Measurements from ENCODE around the gene PAX8.

The PAX8 gene

DNA sequence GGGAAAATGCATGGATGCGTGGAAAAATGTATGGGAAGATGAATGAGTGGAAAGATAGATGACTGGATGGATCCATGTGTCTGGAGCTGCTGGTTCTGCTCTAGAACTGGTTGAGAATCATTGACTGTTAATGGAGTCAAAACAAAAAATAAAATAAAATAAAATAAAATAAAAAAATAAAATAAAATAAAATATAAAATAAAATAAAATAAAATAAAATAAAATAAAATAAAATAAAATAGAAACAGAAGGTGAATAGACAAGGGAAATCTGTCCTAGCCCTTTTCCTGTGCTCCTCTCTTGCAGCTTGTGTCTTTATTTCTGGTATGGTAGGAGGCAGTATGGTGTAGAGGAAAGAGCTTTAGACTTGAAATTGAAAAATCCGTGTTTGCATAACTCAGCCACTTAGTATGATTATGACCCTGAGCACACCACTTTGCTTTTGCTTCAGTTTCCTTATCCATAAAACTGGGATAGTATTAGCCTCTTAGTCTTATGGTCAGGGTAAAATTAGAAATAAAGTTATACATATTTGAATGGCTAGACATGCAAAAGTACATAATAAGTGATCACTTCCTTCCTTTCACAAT is 54.0 kb downstream of the PAX8 start:
- no peak for DNase-seq (ENCODE audit: extremely low read depth in 1 of 2, low read depth in 1 of 2)

DNA sequence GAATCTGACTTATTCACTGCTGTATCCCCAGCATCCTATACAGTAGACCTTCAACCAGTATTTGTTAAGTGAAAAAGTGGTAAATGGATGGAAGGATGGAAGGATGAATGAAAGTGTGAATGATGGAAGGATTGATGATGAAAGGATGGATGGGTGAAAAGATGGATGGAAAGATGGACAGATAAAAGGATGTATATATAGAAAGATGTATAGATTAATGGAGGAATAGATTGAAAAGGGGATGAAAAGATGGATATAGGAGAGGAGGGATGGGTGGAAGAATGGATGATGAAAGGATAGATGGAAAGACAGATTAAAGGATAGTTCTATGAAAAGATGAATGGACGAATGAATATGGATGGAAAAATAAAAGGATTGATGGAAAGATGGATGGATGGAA is 54.9 kb downstream of the PAX8 start:
- no peak for DNase-seq (ENCODE audit: extremely low read depth in 1 of 2, low read depth in 1 of 2)

DNA sequence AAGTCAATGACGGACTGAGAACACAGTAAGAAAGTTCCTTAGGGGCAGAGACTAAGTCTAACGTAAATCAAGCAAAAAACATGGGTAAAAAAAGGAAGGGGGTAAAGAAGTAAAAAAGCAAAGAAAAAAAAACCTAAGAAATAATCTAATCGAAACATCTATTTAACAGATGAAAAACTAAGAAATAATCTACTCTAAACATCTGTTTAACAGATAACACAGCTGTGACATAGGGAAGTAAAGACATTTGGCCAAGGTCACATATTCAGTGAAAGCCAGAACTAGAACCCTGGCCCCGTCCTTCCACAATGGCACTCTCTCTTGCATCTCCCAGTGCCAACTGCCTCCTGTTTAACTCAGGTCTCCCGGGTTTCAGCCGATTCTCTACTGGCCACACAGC is 56.9 kb downstream of the PAX8 start:
- DNase-seq (ENCODE audit: extremely low read depth in 1 of 2, low read depth in 1 of 2), result no peak

DNA sequence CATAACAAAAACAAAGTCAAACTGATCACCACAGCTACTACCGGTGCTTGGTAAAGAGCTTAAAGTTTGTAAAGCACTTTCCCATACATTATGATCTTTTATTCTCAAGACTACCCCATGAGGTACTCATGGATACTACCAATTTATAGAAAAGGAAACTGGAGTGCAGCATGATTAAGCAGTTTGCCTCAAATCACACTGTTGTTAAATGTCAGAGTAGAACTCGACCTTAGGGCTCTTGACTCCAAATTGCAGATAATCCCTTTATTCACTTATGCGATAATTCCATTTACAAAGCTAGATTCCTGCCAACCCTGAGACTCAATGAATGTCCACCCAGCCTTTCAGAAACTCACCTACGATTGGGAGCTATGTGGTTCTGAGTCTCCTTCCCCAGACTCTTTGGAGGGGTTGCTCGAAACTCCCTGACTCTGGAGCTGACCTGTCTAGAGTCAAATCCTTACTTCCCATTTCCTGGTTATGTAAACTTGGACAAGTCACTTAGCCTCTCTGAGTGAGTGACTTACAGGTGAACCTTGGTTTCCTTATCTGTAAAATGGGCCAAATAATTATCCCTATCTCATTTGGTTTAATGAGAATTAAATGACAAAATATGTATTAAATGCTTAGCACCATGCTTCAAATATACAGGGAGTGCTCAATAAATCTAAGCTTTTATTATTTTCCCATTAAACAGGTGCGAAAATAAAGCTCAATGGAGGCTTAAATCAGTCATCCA is 57.6 kb downstream of the PAX8 start:
- no peak for DNase-seq (ENCODE audit: extremely low read depth in 1 of 2, low read depth in 1 of 2)

GRCh38 chr2:113219889-113220641 is 58.7 kb downstream of the PAX8 start:
- no peak for DNase-seq (ENCODE audit: extremely low read depth in 1 of 2, low read depth in 1 of 2)

GRCh38 chr2:113219525-113219888 is 59.2 kb downstream of the PAX8 start:
- DNase-seq (ENCODE audit: extremely low read depth in 1 of 2, low read depth in 1 of 2), result no peak

DNA sequence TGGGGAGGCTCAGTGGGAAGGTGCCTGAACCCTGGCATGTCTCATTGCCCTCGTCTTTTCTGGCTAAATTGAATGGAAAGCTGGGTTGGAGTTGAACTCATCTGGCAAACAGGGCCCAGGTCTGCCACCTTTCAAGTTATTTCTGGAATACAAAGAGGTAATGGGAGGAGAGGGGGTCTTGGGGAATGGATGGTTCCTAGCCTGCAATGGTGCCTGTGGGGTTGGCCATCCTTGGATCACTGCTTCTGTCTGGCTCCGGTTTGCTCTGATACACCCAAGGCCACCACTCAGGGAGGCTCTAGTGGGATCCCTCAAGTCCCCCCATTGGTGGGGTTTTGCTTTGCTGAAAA is 59.7 kb downstream of the PAX8 start:
- DNase-seq (ENCODE audit: extremely low read depth in 1 of 2, low read depth in 1 of 2), result no peak

DNA sequence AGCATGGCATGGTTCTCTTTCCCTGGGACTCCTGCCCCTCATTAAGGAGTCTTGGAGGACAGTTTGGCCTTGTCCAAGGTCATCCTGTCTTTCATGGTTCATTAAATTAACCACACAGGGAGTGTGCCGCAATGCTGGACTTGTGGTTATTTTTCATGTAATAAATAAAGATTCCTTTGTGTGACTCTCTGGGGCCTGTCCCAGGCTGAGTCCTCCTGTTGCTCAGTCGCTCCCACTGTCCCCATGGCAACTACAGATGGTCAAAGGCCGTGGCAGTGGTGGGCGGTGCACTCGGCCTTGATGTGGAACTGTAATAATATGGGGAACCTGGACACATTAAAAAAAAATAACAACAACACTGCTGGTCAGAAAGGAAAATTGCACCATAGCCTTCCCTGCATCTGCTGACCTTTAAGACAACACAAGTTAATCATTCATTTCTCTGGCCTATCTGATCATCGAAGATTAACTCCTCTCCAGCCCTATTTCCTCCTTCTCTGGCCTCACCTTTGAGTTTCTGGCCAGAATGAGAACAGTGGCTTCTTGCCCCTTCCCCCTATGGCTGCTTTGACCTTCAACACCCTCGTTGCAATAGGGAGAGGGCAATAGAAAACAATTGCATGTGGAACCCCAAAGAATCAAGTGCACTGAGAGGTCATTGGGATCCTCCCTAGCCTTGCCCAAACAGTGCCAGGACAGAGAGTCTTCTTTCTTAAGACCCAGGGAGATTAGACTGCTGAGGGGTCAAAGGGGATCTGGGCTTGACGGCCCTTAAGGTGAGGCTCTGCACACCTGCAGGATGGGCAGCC is 60.2 kb downstream of the PAX8 start:
- no peak for DNase-seq (ENCODE audit: extremely low read depth in 1 of 2, low read depth in 1 of 2)

DNA sequence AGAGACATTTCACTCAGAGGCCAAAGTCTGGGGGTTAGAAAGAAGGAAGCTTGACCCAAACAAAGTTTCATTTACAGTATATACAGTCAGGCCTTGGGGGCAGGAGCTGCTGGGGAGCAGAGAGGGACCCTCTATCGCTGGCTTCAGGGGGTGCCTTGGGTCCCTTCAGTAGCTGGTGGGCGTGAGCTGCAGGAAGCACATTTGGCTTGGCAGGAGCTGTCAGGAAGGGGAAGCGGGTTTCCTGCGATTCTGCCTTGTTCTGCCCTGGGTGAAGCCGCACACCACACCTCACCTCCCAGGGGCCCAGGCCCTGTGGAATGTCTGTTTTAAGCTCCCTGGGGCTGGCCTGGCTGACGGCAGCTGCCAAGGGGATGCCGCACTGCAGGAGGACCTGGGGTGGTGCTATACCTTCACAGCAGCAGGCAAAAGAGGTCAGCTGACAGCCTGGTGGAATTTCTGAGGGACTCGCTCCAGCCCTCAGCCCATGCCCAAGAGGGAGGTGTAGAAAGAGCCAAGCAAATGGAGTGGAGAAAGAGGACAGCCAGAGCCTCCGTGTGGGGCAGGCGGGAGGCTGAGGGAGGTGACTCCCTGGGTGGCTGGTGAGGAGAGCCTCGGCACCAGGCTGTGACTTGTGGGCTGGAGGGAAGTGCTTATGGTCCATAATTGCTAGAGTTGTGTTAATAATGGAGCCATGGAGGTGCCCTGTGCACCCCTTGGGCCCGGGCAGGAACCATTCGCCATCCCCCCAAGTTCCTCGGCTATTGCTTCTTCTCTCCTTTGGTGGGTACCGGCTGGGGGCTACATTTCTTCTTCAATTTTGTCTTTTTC is 61.1 kb downstream of the PAX8 start:
- no peak for DNase-seq (ENCODE audit: extremely low read depth in 1 of 2, low read depth in 1 of 2)

DNA sequence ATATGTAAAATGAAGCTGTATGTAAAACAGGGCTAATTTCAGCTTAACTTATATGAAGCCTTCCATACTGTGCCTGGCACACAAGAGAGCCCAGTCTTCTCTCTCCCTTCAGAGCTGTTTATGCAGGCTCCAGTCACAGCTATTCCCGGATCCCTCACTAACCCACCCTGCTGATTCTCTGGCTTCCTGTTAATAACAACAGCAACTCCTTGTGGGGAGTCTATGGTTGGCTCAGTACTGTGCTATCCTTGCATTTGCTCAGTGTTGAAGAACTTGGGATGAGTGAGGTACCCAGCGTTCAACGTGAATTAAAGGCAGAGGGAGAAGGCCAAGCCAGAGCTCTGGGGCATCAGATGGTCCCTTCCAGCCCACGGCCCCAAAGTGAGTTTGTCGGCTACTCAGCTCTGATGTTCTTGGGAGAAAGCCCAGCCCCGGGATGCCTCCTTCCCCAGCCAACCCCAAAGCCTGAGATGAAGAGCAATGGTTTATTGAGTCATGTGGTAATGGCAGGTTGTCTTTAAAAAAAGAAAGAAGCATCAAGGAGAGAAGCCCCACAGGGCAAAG is 61.7 kb downstream of the PAX8 start:
- no peak for DNase-seq (ENCODE audit: extremely low read depth in 1 of 2, low read depth in 1 of 2)

DNA sequence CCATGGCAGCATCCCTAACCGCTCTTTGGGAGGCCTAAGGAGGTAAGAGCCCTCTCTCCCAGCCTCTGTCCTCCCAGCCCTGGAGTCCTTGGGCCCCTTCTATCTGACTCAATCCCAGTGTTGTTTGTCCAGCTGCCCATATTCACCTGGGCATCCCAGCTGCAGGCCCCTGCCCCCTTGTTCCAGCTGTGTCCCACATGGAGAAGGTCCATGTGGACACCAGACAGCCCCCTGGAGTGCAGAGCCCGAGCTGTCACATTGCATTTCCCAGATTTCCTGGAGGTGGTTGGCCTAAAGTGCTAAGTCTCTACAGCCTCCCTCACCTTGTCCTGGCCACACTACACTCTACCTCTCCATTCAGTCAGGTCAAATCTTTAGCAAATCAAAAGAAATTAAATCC is 62.4 kb downstream of the PAX8 start:
- DNase-seq (ENCODE audit: extremely low read depth in 1 of 2, low read depth in 1 of 2), result no peak

GRCh38 chr2:113215056-113215455 is 63.7 kb downstream of the PAX8 start:
- no peak for DNase-seq (ENCODE audit: extremely low read depth in 1 of 2, low read depth in 1 of 2)

GRCh38 chr2:113214141-113214540 is 64.6 kb downstream of the PAX8 start:
- no peak for DNase-seq (ENCODE audit: extremely low read depth in 1 of 2, low read depth in 1 of 2)

GRCh38 chr2:113213061-113213930 is 65.4 kb downstream of the PAX8 start:
- DNase-seq (ENCODE audit: extremely low read depth in 1 of 2, low read depth in 1 of 2), result no peak

- no peak for DNase-seq (ENCODE audit: extremely low read depth in 1 of 2, low read depth in 1 of 2)
Observed at GRCh38 chr2:113212245-113213060, 66.3 kb downstream of the PAX8 start.

- no peak for DNase-seq (ENCODE audit: extremely low read depth in 1 of 2, low read depth in 1 of 2)
Observed at GRCh38 chr2:113211226-113212105, 67.3 kb downstream of the PAX8 start.

DNA sequence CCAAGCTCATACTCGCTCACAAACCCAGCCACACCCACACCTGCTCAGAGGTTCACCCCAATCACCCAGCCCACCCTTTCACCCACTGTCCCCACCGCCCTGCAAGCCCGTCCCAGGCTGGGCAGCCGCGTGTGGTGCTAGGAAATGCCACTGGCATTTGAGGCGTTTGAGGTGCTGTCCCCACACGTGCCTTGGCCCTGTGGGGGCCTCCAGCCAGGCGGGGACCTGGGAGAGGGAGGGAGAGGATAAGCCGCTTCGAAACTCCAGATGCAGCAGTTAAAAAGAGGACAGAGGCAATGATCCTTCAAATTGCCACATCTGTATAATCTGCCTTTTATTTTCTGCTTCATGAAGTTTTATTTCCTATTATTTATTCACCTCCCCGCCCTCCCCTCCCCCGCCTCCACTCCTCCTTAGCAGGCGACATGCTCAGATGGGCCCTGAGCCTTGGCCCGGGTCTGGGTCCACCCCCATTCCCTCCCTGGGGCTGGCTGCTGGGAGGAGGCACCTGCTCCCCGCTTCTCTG is 69.0 kb downstream of the PAX8 start:
- no peak for DNase-seq (ENCODE audit: extremely low read depth in 1 of 2, low read depth in 1 of 2)

All from stimulated activated CD8-positive, alpha-beta memory T cell treated with anti-CD3 and anti-CD28 coated beads, Interleukin-7, amount 100 ng/mL, for 48 hours (primary cell).